Endothelial cell of umbilical vein (primary cell): ENCODE results near the gene DTL. TPM values are rescaled to one million over a fixed set of nuclear protein-coding genes. Genes with fewer than 3 reads are reported as not detected.

Experiments
- BruUV-seq: library from RNA; stranded (reverse); fragments of 400-500 nt; replicated peaks from 2 replicates; lab custom pipeline; 2021; lab: Mats Ljungman, UMichigan
- CTCF ChIA-PET: fragments of 300-600, 350-600 bp; sonication (Branson Sonifier 250); formaldehyde crosslinking; loops from one replicate; lab custom pipeline; 2021; ENCODE audit warnings: antibody characterized with exemption, inconsistent platforms; lab: Charles Lee
- POLR2A ChIA-PET: fragments of 300-600, 350-600 bp; sonication (Branson Sonifier 250); formaldehyde crosslinking; loops from one replicate; lab custom pipeline; 2021; ENCODE audit warnings: antibody characterized with exemption, inconsistent platforms; lab: Charles Lee
- DNase-seq: peaks from one replicate; pipeline ENCODE4 v3.0.0-alpha.2; 2011; ENCODE audit warnings: low read depth, low spot score
- FAIRE-seq: peaks from 2 replicates; lab custom pipeline; 2011; peaks lifted over from hg19 to GRCh38; lab: Jason Lieb, UNC
- H2AFZ ChIP-seq: 2 replicates; pipeline ENCODE4 v1.6.0; 2012; ENCODE audit warnings: low read depth, low read length, control low read depth, inconsistent platforms
- H3K27ac ChIP-seq: 2 replicates; pipeline ENCODE4 v1.5.1; 2011; ENCODE audit warnings: low read depth, mild to moderate bottlenecking, control low read depth, low read length, moderate library complexity; ENCODE audit not compliant: insufficient read depth
- H3K27me3 ChIP-seq, 2 experiments: 2 replicates each; pipeline versions ENCODE4 v1.6.0 to v1.6.1; 2011; ENCODE audit warnings: low read length in 2 of 2, mixed read lengths in 1 of 2; ENCODE audit not compliant: control insufficient read depth in 2 of 2, insufficient read depth in 2 of 2
- H3K36me3 ChIP-seq, 2 experiments: 2 replicates in 1 of 2; 3 replicates in 1 of 2; pipeline ENCODE4 v1.5.1; 2011; ENCODE audit warnings: low read length in 2 of 2, mild to moderate bottlenecking in 1 of 2, moderate library complexity in 1 of 2; ENCODE audit not compliant: control insufficient read depth in 2 of 2, insufficient read depth in 2 of 2; ENCODE audit errors: extremely low read depth in 1 of 2
- H3K4me1 ChIP-seq: 3 replicates; pipeline ENCODE4 v1.5.1; 2011; ENCODE audit warnings: mild to moderate bottlenecking, low read length; ENCODE audit not compliant: control insufficient read depth, insufficient read depth; ENCODE audit errors: extremely low read depth
- H3K4me2 ChIP-seq: 2 replicates; pipeline ENCODE4 v1.6.1; 2011; ENCODE audit warnings: low read length, control low read depth, mixed read lengths; ENCODE audit not compliant: insufficient read depth
- H3K4me3 ChIP-seq, 3 experiments: fragments of 200-600 bp in 1 of 3; sonication (generic), shearing (Covaris generic) in 1 of 3; replicated peaks in 1 of 3; 2 replicates each; pipeline ENCODE4 v1.5.1; 2011 to 2016; ENCODE audit warnings: control low read depth in 3 of 3, low read length in 3 of 3, mild to moderate bottlenecking in 2 of 3, inconsistent platforms in 1 of 3, low read depth in 1 of 3, moderate library complexity in 1 of 3; ENCODE audit not compliant: insufficient read depth in 1 of 3
- H3K79me2 ChIP-seq: 2 replicates; pipeline ENCODE4 v1.6.0; 2012; ENCODE audit warnings: low read length, inconsistent platforms; ENCODE audit not compliant: control insufficient read depth, insufficient read depth
- H3K9ac ChIP-seq: replicated peaks from 2 replicates; pipeline ENCODE3; 2011; ENCODE audit warnings: low read length, control low read depth; ENCODE audit not compliant: insufficient read depth; ENCODE audit errors: extremely low read depth
- H3K9me1 ChIP-seq: replicated peaks from 3 replicates; pipeline ENCODE4 v1.6.0; 2011; ENCODE audit warnings: mild to moderate bottlenecking, low read length; ENCODE audit not compliant: control insufficient read depth, insufficient read depth; ENCODE audit errors: extremely low read depth
- H3K9me3 ChIP-seq: replicated peaks from 2 replicates; pipeline ENCODE4 v1.5.1; 2012; ENCODE audit warnings: low read length, inconsistent platforms; ENCODE audit not compliant: control insufficient read depth, insufficient read depth
- H4K20me1 ChIP-seq: replicated peaks from 2 replicates; pipeline ENCODE3; 2011; ENCODE audit warnings: mild to moderate bottlenecking, low read length; ENCODE audit not compliant: control insufficient read depth, insufficient read depth; ENCODE audit errors: extremely low read depth
- CTCF ChIP-seq, 2 donors: IDR thresholded peaks; 1 replicate in 1 of 2; 2 replicates in 1 of 2; pipeline ENCODE4 v1.5.1; 2011; ENCODE audit warnings: low read length in 2 of 2, mild to moderate bottlenecking in 2 of 2, moderate library complexity in 2 of 2, control low read depth in 1 of 2, inconsistent platforms in 1 of 2, low read depth in 1 of 2; ENCODE audit not compliant: insufficient read depth in 1 of 2; ENCODE audit errors: extremely low read depth in 1 of 2
- EZH2 ChIP-seq: IDR thresholded peaks from 2 replicates; pipeline ENCODE4 v1.6.1; 2012; ENCODE audit warnings: borderline replicate concordance, low read depth, mild to moderate bottlenecking, moderate library complexity, low read length, inconsistent platforms; ENCODE audit not compliant: severe bottlenecking
- GATA2 ChIP-seq: IDR thresholded peaks from 2 replicates; pipeline ENCODE4 v1.7.0; 2011; ENCODE audit warnings: low read depth, mild to moderate bottlenecking, moderate library complexity, mixed read lengths, low read length; ENCODE audit not compliant: insufficient read length, insufficient read depth
- MAX ChIP-seq: IDR thresholded peaks from 2 replicates; pipeline ENCODE4 v1.6.1; 2011; ENCODE audit not compliant: insufficient read depth, insufficient read length
- POLR2A ChIP-seq: IDR thresholded peaks from 2 replicates; pipeline ENCODE4 v1.6.1; 2012; ENCODE audit warnings: low read depth, mild to moderate bottlenecking, control low read depth, low read length
- POLR2AphosphoS5 ChIP-seq: IDR thresholded peaks from 2 replicates; pipeline ENCODE4 v1.6.1; 2012; ENCODE audit warnings: low read depth, mild to moderate bottlenecking, control low read depth, low read length, moderate library complexity; ENCODE audit not compliant: insufficient read depth
- dilution Hi-C: fragments of 300-500 bp; cut with MboI; formaldehyde crosslinking; loops from one replicate; pipeline ENCODE4 v1.15.0; 2019; ENCODE audit warnings: low sequenced_read_pairs; ENCODE audit not compliant: extremely low pct_ligation_motif_present
- intact Hi-C: fragments of 100-400 bp; cut with micrococcal nuclease; formaldehyde crosslinking; loops from one replicate; pipeline ENCODE4 v1.10.0; 2022
- polyA plus RNA-seq, 4 experiments: library from polyadenylated mRNA; depleted of rRNA in 3 of 4; stranded (reverse) in 3 of 4; unstranded in 1 of 4; fragments of >200 nt; gene quantifications; 2 replicates each; pipeline versions ENCODE4 v1.2.1 to v1.2.3, GENCODE V29; 2011 to 2012; ENCODE audit warnings: missing spikeins in 1 of 4
- total RNA-seq: library from RNA; stranded (reverse); gene quantifications from 2 replicates; pipeline ENCODE4 v1.2.3, GENCODE V29; 2021

DTL gene
- total and polyA plus RNA-seq, 2 donors (not counting 3 experiments of a cell fraction or from before 2014, with no cell fraction given): 11.2 to 26.5 TPM

GRCh38 chr1:212141404-212141803, 105.9 kb downstream of the DTL start:
- no peaks in the 10 kb centered on the region for H3K9me3 ChIP-seq
- intact Hi-C loops: no loop called here
- no peaks in the 10 kb centered on the region for H3K4me1 ChIP-seq
- H3K9ac ChIP-seq: no peak overlapping the region
- DNase-seq: no peak
- dilution Hi-C loops: no loop called here
- no peaks in the 10 kb centered on the region for H3K27me3 ChIP-seq
- ChIA-PET CTCF (interaction anchor here (1.3 kb wide), 1 partner anchor 71 kb away, joined by 3 read pairs; no protein-coding TSS in a partner anchor), POLR2A (no interaction called here)
- no peaks in the 10 kb centered on the region for H4K20me1 ChIP-seq
- H3K27ac ChIP-seq: no peak overlapping the region
- no TSS peak for BruUV-seq
- no peaks in the 10 kb centered on the region for H3K79me2 ChIP-seq
- H3K4me2 ChIP-seq: no peak overlapping the region
- H2AFZ ChIP-seq: no peak overlapping the region
- no peaks in the 10 kb centered on the region for H3K36me3 ChIP-seq
- TF ChIP-seq GATA2 (no peak), MAX (no peak), CTCF (IDR thresholded peaks at IDR 0.05; ENCODE audit: extremely low read depth in 1 of 2, insufficient read depth in 1 of 2, low read depth in 1 of 2, low read length in 2 of 2) (no peak), POLR2A (no peak), POLR2AphosphoS5 (no peak), EZH2 (no peak)
- H3K9me1 ChIP-seq: no peaks in the 10 kb centered on the region
- H3K4me3 ChIP-seq: no peak overlapping the region
- no peak for FAIRE-seq
